Skin epidermis (tissue), 12 donors: ENCODE data around the gene BTBD9.

Source experiments
- H3K27ac ChIP-seq, 21 experiments: fragments of 200-600 bp; sonication (generic) in 11 of 21; one replicate each; pipeline ENCODE4 v1.5.0; 2020; ENCODE audit warnings: mild to moderate bottlenecking in 3 of 21, inconsistent platforms in 2 of 21, moderate library complexity in 2 of 21
- H3K4me3 ChIP-seq, 7 experiments: fragments of 200-600 bp; sonication (generic) in 2 of 7; one replicate each; pipeline ENCODE4 v1.5.0; 2020; ENCODE audit warnings: inconsistent platforms in 2 of 7, mild to moderate bottlenecking in 2 of 7, moderate library complexity in 1 of 7

The BTBD9 gene

GRCh38 chr6:38207375-38207774 is 432.4 kb downstream of the BTBD9 start:
- H3K4me3 ChIP-seq: no peak overlapping the region

DNA sequence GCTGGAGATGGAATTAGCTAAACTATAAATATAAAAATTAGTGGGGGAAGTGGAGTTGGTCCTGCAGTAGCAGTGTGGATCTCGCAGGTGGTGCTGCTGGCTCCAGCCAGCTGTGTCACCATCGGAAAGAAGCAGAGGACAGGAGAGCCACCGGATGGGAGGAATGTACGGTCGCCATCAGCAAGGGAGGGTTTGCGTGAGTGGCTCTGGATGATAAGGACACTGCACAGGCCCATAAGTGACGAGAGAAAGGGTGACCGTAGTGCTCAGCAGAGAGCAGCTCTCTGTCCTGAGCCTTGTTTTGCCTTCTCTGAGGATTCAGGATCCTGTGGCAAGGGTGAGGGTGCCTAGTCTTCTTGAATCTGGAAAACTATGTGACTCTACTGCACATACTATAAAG is 441.5 kb downstream of the BTBD9 start:
- Histone ChIP-seq H3K27ac (no peak overlapping the region), H3K4me3 (no peak overlapping the region)

More at GRCh38 chr6:38207375-38207774, 432.4 kb downstream of the BTBD9 start:
- no peak overlapping the region for H3K27ac ChIP-seq

- Histone ChIP-seq H3K4me3 (no peak overlapping the region), H3K27ac (no peak overlapping the region)
These were observed 444.6 kb downstream of the BTBD9 start for GRCh38 chr6:38195113-38195635.

DNA sequence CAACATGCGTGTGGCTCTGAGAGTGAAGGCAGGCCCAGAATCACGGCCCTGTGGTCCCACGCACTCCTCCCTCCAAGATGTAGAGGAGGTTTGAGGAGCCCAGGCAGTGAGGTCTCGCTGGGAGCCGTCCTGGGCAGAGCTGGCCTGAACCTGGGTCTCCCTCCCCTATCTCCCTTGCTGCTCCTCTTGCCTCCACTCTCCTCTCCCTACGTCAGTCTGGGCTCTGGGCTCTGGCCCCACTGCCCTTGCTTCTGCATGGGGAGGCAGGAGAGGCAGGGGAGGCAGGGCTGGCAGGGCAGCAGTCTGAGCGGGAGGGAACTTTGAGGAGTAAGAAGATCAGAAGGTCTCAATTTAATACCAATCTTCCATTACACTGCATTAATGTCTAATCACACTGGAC is 445.1 kb downstream of the BTBD9 start:
- no peak overlapping the region for H3K27ac ChIP-seq
- H3K4me3 ChIP-seq: no peak overlapping the region

- H3K27ac ChIP-seq: no peak overlapping the region
- H3K4me3 ChIP-seq: no peak overlapping the region
These were observed 445.5 kb downstream of the BTBD9 start for GRCh38 chr6:38194282-38194572.

DNA sequence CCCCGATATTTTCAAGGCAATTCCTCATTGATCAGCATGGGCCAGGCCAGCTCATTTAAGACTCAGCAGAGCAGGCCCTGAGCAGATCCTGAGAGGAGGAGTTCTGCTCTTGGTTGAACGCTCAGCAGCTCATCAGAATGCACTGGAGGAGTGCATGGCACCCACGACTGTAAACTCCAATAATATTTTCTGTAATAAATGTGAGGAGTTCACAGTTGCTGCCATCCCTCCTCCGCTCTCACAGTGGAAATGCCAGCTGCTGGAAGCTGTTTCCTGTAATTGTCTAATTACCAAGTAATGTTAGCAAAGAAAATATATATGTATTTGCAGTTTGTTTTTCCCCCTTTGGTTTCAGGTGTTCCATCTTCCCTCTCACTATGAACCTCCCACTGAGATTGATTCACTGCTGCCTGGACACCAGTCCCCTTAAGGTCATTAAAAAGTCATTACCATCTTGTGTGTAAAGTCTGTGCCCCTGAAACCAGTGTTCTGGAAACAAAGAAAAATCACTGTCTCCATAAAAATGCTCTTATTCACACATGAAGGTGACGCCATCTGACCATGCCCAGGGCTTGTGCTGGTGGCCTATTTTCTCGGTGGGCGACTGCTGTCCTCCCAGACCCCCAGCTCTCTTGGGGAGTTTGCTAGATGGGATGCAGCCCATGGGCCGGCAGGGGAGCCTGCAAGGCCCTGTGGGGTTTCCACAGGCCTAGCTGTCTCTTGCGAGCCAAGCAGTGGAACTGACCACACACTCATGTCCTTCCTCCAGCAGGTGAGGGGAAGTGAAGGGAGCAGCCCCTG is 446.0 kb downstream of the BTBD9 start:
- no peak overlapping the region for H3K27ac ChIP-seq

DNA sequence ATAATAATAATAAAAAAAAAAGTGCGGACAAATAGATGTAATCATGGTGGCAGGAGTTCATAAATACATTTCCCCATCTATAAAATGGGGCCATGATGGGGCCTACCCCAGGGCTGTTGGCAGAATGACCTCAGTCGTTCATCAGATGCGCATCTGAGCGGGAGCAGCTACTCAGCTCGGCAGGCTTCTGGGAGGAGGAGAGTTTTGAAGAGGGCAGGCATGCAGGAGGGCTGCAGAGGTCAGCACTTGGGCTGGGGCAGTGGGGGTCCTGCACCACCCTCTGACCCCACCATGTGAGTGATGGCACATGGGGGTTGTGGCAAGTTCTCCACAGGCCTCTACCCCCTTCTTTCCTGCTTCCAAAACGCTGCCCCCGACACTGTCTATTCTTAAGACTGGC is 446.7 kb downstream of the BTBD9 start:
- H3K27ac ChIP-seq: no peak overlapping the region
- no peak overlapping the region for H3K4me3 ChIP-seq

More for the DNA sequence above, 446.0 kb downstream of the BTBD9 start:
- no peak overlapping the region for H3K4me3 ChIP-seq

DNA sequence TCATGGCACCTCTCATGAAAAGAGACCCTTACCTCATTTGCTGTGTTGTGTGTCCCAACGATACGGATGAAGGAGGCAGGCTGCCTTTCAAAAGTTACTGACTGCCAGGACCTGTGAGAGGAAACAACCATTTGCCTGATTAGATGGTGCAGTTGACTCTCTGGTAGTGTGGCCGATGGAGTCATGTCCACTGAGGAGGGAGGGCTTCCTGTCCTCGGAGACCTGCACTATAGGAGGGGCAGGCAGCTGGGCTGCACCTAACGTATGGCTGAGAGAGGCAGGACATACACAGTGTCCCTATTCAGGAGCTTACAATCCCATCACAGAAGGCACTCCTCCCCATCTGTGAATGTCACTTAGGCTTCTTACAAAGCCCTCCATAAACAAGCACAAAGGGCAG is 447.2 kb downstream of the BTBD9 start:
- no peak overlapping the region for H3K27ac ChIP-seq
- H3K4me3 ChIP-seq: no peak overlapping the region

GRCh38 chr6:38192011-38192410 is 447.7 kb downstream of the BTBD9 start:
- H3K27ac ChIP-seq: no peak overlapping the region
- no peak overlapping the region for H3K4me3 ChIP-seq

- Histone ChIP-seq H3K4me3 (no peak overlapping the region), H3K27ac (no peak overlapping the region)
These were observed 448.3 kb downstream of the BTBD9 start for GRCh38 chr6:38191418-38191817.

DNA sequence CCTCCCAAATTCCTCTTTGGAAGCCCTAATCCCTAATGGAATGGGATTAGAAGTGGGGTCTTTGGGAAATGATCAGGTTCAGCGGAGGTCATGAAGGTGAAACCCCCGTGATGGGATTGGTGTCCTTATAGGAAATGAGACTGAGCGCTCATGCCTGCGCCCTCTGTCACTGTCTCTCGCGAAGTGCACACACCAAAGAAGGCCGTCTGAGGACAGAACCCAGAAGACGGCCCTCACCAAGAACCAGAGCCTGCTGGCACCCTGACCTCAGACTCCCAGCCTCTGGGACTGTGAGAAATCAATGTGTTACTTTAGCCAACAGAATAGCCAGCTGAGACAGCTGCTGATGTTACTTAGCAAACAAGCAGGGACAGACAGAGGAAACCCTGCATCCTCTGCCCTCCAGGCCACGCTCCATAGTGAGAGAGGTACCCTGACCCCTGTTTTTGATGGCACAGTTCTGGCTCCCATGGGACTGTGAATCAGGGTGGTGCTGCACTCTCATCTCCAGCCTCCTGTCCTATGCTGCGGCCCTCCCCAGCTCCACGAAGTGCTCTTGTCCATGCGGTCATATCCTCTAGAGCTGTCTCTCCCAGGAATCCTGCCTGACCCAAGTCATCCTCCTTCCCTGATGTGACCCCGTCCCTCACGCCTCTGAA is 450.9 kb downstream of the BTBD9 start:
- H3K4me3 ChIP-seq: no peak overlapping the region

DNA sequence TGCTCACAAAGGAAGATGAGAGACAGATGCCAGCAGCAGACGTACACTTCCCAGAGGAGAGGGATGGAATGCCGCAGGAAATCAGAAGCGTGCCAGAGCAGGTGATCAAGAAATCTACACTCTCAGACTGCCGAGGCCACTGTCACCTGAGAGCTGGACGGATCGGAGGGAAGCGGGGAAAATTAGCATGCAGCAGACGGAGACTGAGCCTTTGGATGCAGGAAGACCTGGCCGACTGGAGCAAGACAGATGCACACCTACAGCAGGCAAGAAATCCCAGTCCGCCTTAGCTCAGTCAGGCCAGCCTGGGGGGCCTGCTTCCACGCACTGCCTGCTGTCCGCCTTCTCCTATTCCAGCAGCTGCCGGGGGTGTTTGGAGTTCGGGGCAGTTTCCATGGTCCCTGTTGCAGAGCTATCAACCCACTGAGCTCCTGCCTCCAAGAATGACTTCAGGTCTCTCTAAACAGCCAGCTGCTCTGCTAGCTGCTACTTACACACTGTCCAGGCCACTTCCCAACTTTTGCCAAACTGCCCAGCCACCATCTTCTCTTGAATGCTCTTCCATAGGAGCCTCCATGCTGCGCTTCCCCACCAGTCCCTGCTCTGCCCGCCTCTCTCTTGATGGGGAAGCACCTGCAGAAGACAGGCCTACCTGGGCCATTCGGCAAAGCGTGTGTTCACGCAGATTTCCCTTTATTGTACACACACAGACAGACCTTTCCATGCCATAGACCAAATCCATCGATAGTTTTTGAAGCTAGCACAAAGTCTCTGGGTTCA is 451.7 kb downstream of the BTBD9 start:
- no peak overlapping the region for H3K27ac ChIP-seq

More for the DNA sequence above, 450.9 kb downstream of the BTBD9 start:
- no peak overlapping the region for H3K27ac ChIP-seq

GRCh38 chr6:38187325-38187724 is 452.4 kb downstream of the BTBD9 start:
- no peak overlapping the region for H3K4me3 ChIP-seq
- H3K27ac ChIP-seq: no peak overlapping the region

More for the DNA sequence above, 451.7 kb downstream of the BTBD9 start:
- H3K4me3 ChIP-seq: no peak overlapping the region

DNA sequence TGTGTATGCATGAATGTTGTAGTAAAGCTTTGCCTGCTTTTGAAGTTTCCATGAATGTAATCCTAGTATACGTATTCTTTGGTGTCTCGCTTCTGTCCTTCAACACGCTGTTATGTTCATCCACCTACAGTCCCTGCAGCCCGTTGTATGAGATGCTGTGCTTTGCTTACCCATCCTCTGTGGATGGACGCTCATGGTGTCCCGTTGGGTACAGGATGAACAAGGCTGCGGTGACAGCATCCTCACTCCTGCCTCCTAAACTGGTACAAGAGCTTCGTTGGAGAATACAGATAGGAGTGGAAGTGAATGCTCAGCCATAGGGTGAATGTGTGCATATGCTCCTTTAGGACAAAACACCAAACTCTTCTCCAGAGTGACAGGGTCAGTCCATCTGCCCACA is 454.0 kb downstream of the BTBD9 start:
- Histone ChIP-seq H3K27ac (no peak overlapping the region), H3K4me3 (no peak overlapping the region)

DNA sequence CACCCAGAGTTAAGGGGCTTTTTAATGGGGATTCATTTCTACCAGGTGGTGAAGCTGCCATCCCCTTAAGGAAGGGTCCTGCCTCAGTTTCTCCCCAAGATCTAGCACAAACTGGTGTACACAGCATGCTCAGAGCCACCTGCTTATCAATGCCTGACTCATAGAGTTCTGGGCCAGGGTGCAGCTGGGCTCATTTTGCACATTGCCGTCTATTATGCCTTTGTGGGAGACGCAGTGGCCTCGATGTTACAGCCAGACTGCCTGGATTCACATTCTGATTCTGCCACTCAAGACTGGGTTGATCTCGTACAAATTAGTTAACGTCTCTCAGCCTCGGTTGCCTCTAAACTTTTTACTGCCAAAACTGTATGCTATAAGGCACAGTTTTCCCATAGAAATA is 454.5 kb downstream of the BTBD9 start:
- Histone ChIP-seq H3K4me3 (no peak overlapping the region), H3K27ac (no peak overlapping the region)

DNA sequence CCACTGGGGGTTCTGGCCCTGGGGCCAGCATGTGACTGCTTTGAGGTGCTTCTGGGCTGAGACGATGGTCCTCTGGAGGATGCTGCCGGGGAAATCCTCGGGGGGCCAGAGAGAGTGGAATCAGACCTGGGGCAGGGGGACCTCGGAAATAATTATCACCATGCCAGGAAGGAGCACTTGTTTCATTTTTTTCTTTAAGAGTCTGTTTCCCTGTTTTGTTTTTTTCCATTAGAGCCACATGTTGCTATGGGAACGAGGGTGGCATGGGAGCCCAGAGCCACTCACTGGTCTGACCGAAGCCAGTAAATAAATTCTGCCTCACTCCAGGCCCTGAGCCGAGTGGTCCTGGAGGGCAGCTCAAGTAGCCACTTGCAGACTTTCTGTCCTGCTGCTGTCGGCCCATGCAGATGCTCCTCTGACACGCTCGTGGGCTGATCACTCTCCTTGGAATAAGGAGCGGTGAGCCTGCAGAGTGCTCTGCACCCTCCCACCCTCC is 455.1 kb downstream of the BTBD9 start:
- H3K4me3 ChIP-seq: no peak overlapping the region
- H3K27ac ChIP-seq: no peak overlapping the region

- H3K4me3 ChIP-seq: no peak overlapping the region
- no peak overlapping the region for H3K27ac ChIP-seq
These were observed 455.7 kb downstream of the BTBD9 start for GRCh38 chr6:38183856-38184584.

DNA sequence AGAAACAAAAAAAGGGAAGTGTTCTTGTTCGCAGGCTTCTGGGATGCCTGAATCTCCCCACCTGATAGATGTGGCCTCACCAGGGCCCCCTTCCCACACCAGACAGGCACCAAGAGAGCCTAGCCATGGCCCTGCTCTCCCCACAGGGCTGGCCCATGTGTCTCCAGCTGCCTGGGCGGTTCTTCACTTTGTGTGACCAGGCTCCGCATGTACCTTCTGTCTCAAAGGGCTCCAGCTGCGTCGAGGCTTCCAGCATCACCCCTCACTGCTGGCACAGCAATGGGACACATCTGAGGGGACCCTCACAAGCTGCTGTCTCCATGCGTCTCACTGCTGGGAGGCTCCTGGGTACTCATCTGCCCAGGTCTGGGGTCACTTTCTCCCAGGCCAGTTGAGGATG is 457.3 kb downstream of the BTBD9 start:
- no peak overlapping the region for H3K27ac ChIP-seq
- no peak overlapping the region for H3K4me3 ChIP-seq

DNA sequence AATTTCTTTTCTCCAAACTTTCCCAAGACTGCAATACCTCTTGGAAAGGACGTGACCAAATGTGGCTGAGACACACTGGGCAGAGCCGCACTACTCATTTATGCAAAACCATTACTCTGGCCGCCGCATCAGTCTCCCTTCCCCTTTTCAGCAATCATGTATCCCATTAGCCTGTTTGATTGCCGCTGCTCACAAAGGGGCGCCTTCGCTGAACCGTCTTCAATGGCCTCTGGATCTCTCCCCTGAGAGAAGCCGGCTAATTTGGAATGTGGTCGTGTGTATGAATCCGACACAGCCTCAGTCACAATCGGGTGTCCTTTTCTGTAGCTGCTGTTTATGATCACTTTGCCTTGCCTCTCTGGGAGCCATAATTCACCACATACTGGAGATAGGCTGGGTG is 459.1 kb downstream of the BTBD9 start:
- no peak overlapping the region for H3K27ac ChIP-seq
- H3K4me3 ChIP-seq: no peak overlapping the region
